Esophagus mucosa (tissue), 1 donor: ENCODE results near the gene PRRT2. TPM values are rescaled to one million over a fixed set of nuclear protein-coding genes. Genes with fewer than 3 reads are reported as not detected.

Experiments used
- ATAC-seq: fragments of 200-7000 bp; cut with Tn5 transposase; one replicate; pipeline ENCODE4 v1.9.1; 2020
- total RNA-seq: library from RNA; stranded (reverse); gene quantifications from one replicate; pipeline ENCODE4 v1.2.4, GENCODE V29; 2023
- donor health status: DM: yes; HTN: yes; CAD: no.

The PRRT2 gene
- total RNA-seq, 1 donor from 2014 or later = not detected

DNA sequence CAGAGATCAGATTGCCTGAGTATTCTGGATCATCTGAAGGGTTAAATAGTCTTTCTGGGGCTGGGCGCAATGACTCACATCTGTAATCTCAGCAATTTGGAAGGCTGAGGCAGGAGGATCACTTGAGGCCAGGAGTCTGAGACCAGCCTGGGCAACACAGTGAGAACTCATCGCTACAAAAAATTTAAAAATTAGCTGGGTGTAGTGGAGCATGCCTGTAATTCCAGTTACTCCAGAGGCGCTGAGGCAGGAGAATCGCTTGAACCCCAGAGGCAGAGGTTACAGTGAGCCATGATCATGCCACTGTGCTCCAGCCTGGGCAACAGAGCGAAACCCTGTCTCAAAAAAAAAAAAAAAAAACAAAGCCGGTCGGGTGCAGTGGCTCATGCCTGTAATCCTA is 23.9 kb downstream of the PRRT2 start:
- ATAC-seq = no peak

GRCh38 chr16:29836623-29837022 is 24.6 kb downstream of the PRRT2 start:
- ATAC-seq = no peak

DNA sequence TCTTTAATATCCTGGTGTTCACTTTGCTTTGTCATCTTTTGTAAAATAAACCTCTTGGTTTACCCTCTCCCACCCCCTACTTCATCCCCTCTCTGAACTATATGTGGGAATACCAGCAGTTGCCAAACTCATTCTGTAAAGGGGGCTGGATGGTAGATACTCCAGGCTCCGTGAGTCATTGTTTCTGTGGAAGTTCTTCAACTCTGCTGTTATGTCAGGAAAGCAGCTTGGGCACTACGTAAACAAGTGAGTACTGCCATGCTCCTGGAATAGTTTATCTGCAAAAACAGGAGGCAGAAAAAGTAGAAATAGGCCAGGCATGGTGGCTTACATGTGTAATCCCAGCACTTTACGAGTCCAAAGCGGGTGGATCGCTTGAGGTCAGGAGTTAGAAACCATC is 25.8 kb downstream of the PRRT2 start:
- ATAC-seq = no peak

- ATAC-seq = no peak
Measured at GRCh38 chr16:29839822-29840221, 27.8 kb downstream of the PRRT2 start.

DNA sequence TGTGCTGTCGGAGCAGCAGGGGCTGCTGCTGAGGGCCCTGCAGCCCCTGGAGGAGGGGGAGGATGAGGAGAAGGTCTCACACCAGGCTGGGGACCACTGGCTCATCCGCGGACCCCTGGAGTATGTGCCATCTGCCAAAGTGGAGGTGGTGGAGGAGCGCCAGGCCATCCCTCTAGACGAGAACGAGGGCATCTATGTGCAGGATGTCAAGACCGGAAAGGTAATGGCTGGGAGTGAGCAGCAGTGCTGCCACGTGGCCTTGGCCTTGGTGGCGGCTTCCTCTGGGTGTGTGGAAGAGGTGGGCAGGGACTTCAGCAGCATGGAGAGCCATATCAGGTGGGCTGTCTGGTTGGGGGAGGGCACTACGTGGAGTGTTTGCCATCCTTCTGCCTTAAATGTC is 28.2 kb downstream of the PRRT2 start:
- ATAC-seq = no peak

GRCh38 chr16:29841631-29842030 is 29.6 kb downstream of the PRRT2 start:
- peak; percentile 26 for ATAC-seq

GRCh38 chr16:29842732-29843346 is 30.8 kb downstream of the PRRT2 start:
- ATAC-seq = no peak

DNA sequence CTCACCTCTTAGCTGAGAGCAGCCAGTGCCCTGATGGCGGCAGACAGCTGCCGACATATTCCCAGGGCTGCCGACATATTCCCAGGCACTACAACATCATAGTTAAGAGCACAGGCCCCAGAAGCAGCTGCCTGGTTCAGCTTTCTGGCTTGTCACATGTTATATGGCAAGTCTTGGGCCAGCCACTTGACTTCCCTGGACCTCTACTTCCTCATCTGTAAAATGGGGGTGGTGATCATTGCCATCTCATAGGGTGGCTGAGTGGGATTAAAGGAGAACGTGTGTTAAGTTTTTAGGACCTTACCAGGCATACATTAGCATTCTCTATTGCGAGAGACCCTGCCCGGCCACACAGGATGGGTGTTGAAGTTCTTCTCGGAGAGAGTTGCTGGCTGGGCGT is 31.9 kb downstream of the PRRT2 start:
- ATAC-seq = no peak

- no peak for ATAC-seq
Measured at GRCh38 chr16:29844575-29845331, 32.8 kb downstream of the PRRT2 start.

DNA sequence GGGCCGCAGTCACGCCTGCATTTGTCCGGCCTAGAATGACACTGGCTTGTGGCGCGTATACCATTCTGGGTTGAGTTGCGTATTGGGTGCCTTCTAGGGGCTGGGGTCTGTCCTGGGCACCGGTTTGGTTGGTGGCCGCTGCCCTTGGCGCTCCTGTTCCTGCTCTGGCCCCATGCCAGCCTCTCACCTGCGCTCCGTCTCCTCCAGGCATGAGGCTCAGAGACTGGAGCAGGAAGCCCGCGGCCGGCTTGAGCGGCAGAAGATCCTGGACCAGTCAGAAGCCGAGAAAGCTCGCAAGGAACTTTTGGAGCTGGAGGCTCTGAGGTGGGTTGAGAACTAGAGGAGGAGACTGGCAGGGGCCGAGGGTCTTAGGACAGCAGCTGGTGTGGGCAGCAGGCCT is 33.7 kb downstream of the PRRT2 start:
- ATAC-seq = no peak

DNA sequence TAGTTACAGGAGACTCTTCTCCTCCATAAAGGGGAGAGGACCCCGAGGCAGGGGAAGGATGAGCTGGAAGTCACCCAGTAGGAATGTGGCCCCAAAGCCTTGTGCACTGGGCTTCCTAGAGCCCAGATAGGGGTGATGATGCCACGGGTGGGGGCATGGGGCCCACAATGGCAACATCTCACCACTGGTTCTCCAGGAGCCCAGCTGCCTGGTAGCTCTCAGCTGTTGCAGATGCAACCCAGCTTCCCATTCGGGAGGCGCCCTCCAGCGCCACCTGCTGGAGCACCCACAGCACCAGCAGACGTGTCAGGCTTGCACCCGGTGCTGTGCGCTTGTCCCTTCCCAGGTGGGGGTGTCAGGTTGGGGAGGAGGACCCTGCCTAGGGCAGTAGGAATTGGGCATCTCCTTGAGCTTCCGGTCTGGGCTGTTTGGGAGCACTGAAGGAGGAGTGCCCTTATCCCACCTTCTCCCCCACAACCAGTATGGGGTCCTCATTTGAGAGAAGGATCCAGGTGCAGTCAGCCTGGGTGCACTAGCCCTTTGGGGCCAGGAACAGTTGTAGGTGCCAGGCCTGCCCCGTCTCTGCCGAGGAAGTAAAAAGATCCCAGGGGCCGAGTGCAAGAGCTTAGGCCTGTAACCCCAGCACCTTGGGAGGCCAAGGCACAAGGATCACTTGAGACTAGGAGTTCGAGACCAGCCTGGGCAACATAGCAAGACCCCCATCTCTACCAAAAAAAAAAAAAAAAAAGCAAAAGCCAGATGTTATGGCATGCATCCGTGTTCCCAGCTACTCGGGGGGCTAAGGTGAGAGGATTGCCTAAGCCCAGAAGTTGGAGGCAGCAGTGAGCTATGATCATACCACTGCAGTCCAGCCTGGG is 36.7 kb downstream of the PRRT2 start:
- ATAC-seq = peak; percentile 75

DNA sequence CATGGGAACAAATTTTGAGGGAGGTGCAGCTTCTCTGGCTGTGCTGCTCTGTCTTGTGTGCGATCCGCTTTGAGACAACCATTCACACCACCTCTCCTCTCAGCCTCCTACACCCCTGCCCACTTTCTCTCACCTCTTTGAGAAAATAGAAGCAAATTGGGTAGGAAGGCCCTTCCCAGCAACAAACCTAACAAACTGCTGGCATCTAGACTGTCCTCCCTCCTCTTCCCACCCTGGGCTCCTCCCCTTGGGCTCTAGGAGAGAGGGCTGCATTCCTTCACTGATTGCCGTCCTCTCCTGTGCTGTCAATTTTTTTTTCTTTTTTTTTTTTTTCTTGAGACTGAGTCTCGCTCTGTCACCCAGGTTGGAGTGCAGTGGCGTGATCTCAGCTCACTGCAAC is 37.5 kb downstream of the PRRT2 start:
- ATAC-seq = no peak

GRCh38 chr16:29850998-29851397 is 39.0 kb downstream of the PRRT2 start:
- ATAC-seq = no peak

GRCh38 chr16:29852654-29853053 is 40.7 kb downstream of the PRRT2 start:
- ATAC-seq = no peak

GRCh38 chr16:29854520-29855100 is 42.6 kb downstream of the PRRT2 start:
- ATAC-seq = no peak

- ATAC-seq = no peak
Measured at GRCh38 chr16:29857133-29857760, 45.3 kb downstream of the PRRT2 start.

DNA sequence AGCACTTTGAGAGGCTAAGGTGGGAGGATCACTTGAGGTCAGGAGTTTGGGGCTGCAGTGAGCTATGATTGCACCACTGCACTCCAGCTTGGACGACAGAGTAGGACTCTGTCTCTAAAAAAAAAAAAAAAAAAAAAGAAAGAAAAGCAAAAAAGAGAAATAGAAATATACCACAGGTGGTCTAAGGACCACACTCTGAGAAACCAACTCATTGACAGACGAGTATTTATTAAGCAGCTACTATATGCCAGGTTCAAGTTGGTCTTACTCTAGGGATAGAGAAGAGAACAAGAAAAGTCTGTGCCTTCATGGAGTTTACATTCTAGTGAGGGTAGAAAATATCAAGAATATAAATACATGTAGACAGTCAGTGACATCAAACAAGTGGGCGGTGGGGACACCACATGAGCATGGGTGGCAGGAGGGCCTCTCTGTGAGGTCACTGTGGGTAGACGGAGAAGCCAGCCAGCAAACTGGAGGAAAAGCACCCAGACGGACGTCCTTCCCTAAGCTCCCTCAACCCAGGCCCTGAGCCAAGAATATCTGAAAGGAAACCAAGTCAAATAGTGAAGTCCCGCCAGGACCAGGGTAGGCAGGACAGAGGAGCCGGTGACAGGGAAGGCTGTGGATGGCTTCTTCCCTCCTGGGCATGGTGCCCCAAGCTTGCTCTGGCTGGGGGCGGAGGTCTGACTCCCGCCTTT is 46.3 kb downstream of the PRRT2 start:
- no peak for ATAC-seq

GRCh38 chr16:29858974-29859373 is 47.0 kb downstream of the PRRT2 start:
- no peak for ATAC-seq

GRCh38 chr16:29860218-29860617 is 48.2 kb downstream of the PRRT2 start:
- ATAC-seq = no peak

DNA sequence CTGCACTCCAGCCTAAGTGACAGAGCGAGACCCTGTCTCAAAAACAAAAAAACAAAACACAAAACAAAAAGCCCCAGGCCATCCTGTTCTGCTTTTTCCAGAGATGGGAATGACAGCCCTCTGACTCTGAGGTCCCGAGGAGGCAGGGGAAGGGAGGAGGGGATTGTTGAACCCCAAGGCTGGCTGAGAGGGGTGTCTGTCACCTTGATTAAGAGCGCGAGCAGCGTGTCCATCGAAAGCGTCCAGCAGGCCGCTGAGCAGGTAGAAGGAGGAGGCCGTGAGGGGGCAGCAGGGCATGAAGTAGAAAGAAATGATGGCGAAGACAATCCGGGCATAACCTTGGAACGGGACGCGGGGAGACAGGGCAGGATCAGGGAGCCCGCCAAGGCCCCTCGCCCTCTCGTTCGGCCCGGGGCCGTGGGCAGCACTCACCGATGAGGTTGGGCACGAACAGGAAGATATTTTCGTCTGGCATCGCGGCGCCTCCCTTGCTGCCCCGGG is 50.4 kb downstream of the PRRT2 start:
- no peak for ATAC-seq

DNA sequence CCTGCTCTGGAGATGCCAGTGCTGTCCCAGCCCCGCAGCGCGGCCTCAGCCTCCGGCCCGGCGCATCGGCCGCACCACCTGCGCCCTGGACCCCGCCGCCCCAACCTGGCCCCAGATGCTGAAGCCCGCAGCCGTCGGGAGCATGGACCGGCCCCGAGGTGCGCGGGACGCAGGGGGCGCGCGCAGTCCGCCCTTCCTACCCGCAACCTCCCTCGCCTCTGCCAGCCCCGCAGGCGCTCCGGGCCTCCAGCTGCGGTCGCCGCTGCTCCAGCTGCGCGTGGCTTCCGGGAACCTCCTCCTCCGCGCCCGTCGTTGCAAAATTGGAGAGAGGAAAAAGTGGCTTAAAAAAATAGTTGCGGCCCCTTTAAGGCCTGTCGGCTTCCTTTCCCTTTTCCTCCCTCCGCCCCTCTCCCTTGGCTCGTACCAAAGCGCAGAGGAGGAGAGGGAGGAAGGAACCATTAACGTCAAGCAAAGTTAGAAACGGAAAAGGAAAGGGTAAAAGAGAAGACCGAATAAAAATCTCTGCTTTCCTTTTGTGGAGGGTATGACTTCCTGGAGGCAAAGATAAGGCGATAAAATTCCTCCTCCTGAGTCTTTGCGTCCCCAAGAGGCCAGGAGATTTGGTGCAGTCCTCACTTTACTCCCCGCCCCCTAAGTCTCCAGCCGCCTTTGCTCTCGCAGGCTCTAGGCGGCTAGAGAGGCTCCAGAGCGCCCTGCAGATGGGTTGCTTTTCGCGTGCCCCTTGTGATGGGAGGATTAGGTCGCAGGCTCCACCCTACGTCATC is 51.1 kb downstream of the PRRT2 start, which contains the start of gene CDIPT:
CDIPT (minus strand) TSS at position 343 of the 785 bp plus-strand sequence. CDS start 369 bp downstream, outside the sequence.
- peak; percentile 96 for ATAC-seq
